GM12872 (cell line): Measurements from ENCODE around the gene GJA9.

ENCODE experiments used
- CTCF ChIP-seq: IDR thresholded peaks from 3 replicates; pipeline ENCODE4 v1.5.1; 2011; ENCODE audit warnings: low read depth, mild to moderate bottlenecking, low read length, moderate library complexity; ENCODE audit not compliant: insufficient read depth

The GJA9 gene

GRCh38 chr1:38873027-38873969 lies 8.1 kb downstream of the GJA9 start, which contains the start of gene MYCBP:
TSS of gene MYCBP (minus strand) at chr1:38873348. CDS start at chr1:38873305, 43 bp downstream.
- no peak for TF ChIP-seq CTCF

- no peak for TF ChIP-seq CTCF
Observed at GRCh38 chr1:38872401-38873026, 8.9 kb downstream of the GJA9 start.

- no peak for TF ChIP-seq CTCF
Observed at GRCh38 chr1:38870996-38871395, 10.4 kb downstream of the GJA9 start.

- TF ChIP-seq CTCF: no peak
Observed at GRCh38 chr1:38867208-38867607, 14.2 kb downstream of the GJA9 start.

- TF ChIP-seq CTCF: no peak
Observed at GRCh38 chr1:38865112-38865715, 16.2 kb downstream of the GJA9 start.

GRCh38 chr1:38860454-38860795 lies 21.0 kb downstream of the GJA9 start:
- TF ChIP-seq CTCF: no peak

- no peak for TF ChIP-seq CTCF
Observed at GRCh38 chr1:38859561-38860453, 21.6 kb downstream of the GJA9 start, which contains the start of gene RRAGC. TSS of gene RRAGC (minus strand) at chr1:38859772. CDS start at chr1:38859646, 126 bp downstream.
